Osteocyte (in vitro differentiated cells): Measurements from ENCODE around the gene NCSTN. TPM values are rescaled to one million over a fixed set of nuclear protein-coding genes. Genes with fewer than 3 reads are reported as not detected.
A peak's percentile ranks its signal among the peaks of the same experiment; 100 is the strongest.

Experiments used
- DNase-seq: peaks from one replicate; pipeline ENCODE4 v3.0.0; 2021; ENCODE audit warnings: mixed read lengths; ENCODE audit not compliant: unreplicated experiment; ENCODE audit errors: extremely low spot score
- H3K27ac Mint-ChIP-seq: one replicate; pipeline ENCODE4 v1.8.0; 2021; ENCODE audit warnings: mild to moderate bottlenecking, mixed read lengths; ENCODE audit not compliant: unreplicated experiment
- H3K27me3 Mint-ChIP-seq: one replicate; pipeline ENCODE4 v1.8.0; 2021; ENCODE audit warnings: mixed read lengths; ENCODE audit not compliant: unreplicated experiment
- H3K36me3 Mint-ChIP-seq: one replicate; pipeline ENCODE4 v1.8.0; 2021; ENCODE audit warnings: mixed read lengths; ENCODE audit not compliant: unreplicated experiment
- H3K4me1 Mint-ChIP-seq: one replicate; pipeline ENCODE4 v1.8.0; 2021; ENCODE audit warnings: mixed read lengths; ENCODE audit not compliant: unreplicated experiment
- H3K4me3 Mint-ChIP-seq: one replicate; pipeline ENCODE4 v1.8.0; 2021; ENCODE audit warnings: mild to moderate bottlenecking, moderate library complexity, mixed read lengths; ENCODE audit not compliant: unreplicated experiment
- H3K9me3 Mint-ChIP-seq: one replicate; pipeline ENCODE4 v1.8.0; 2021; ENCODE audit warnings: mixed read lengths; ENCODE audit not compliant: unreplicated experiment
- CTCF ChIP-seq: fragments of 200-600 bp; sonication (generic); IDR thresholded peaks from 2 replicates; pipeline ENCODE4 v1.5.0; 2021; ENCODE audit warnings: antibody characterized with exemption, mild to moderate bottlenecking, moderate library complexity
- total RNA-seq: library from RNA; stranded (reverse); gene quantifications from 2 replicates; pipeline ENCODE4 v1.2.1, GENCODE V29; 2021

Gene NCSTN
- total RNA-seq, 1 donor from 2014 or later, result 132 TPM

GRCh38 chr1:160367934-160368923 is 25.0 kb downstream of the NCSTN start:
- TF ChIP-seq CTCF, result no peak
- Mint-ChIP-seq H3K9me3 (no peaks in the 10 kb centered on the region), H3K4me3 (no peak overlapping the region), H3K27me3 (peaks cover 13% of the 10 kb centered on the region), H3K27ac (no peak overlapping the region), H3K4me1 (peaks cover 3% of the 10 kb centered on the region), H3K36me3 (no peaks in the 10 kb centered on the region)
- peak; percentile 59 for DNase-seq

GRCh38 chr1:160369087-160369486 is 25.9 kb downstream of the NCSTN start:
- no peak overlapping the region for H3K27ac Mint-ChIP-seq
- TF ChIP-seq CTCF, result no peak
- no peaks in the 10 kb centered on the region for H3K36me3 Mint-ChIP-seq
- DNase-seq, result peak; percentile 6
- H3K27me3 Mint-ChIP-seq, result peaks cover 13% of the 10 kb centered on the region
- H3K4me3 Mint-ChIP-seq, result no peak overlapping the region
- H3K9me3 Mint-ChIP-seq, result no peaks in the 10 kb centered on the region
- H3K4me1 Mint-ChIP-seq, result no peaks in the 10 kb centered on the region

GRCh38 chr1:160370561-160371345 is 27.6 kb downstream of the NCSTN start:
- TF ChIP-seq CTCF, result no peak
- Mint-ChIP-seq H3K4me3 (no peak overlapping the region), H3K27me3 (peaks cover 13% of the 10 kb centered on the region), H3K36me3 (no peaks in the 10 kb centered on the region), H3K9me3 (no peaks in the 10 kb centered on the region), H3K4me1 (peaks cover 4% of the 10 kb centered on the region), H3K27ac (no peak overlapping the region)
- peak; percentile 76 for DNase-seq

- peak; percentile 74 for DNase-seq
- H3K9me3 Mint-ChIP-seq, result no peaks in the 10 kb centered on the region
- no peak for TF ChIP-seq CTCF
Observed at GRCh38 chr1:160371346-160371631, 28.1 kb downstream of the NCSTN start.

GRCh38 chr1:160371756-160372155 is 28.6 kb downstream of the NCSTN start:
- no peaks in the 10 kb centered on the region for H3K36me3 Mint-ChIP-seq
- peaks cover 13% of the 10 kb centered on the region for H3K27me3 Mint-ChIP-seq
- H3K4me3 Mint-ChIP-seq, result no peak overlapping the region

More at GRCh38 chr1:160371346-160371631, 28.1 kb downstream of the NCSTN start:
- Mint-ChIP-seq H3K27ac (no peak overlapping the region), H3K27me3 (peaks cover 13% of the 10 kb centered on the region), H3K4me3 (no peak overlapping the region), H3K4me1 (peaks cover 9% of the 10 kb centered on the region), H3K36me3 (no peaks in the 10 kb centered on the region)

More at GRCh38 chr1:160371756-160372155, 28.6 kb downstream of the NCSTN start:
- Mint-ChIP-seq H3K9me3 (no peaks in the 10 kb centered on the region), H3K4me1 (peaks cover 11% of the 10 kb centered on the region), H3K27ac (no peak overlapping the region)
- no peak for TF ChIP-seq CTCF
- peak; percentile 13 for DNase-seq
